Mesodermal cell (in vitro differentiated cells): ENCODE data around the gene LINGO4.

ENCODE experiments used
- H3K27ac ChIP-seq: 2 replicates; pipeline ENCODE4 v1.7.0; 2013; ENCODE audit warnings: mild to moderate bottlenecking, low read depth, low read length, moderate library complexity; ENCODE audit not compliant: severe bottlenecking
- H3K36me3 ChIP-seq: 2 replicates; pipeline ENCODE4 v1.7.1; 2013; ENCODE audit warnings: mild to moderate bottlenecking, low read length, moderate library complexity; ENCODE audit not compliant: control insufficient read depth, insufficient read depth
- H3K4me1 ChIP-seq: one replicate; pipeline ENCODE4 v1.7.1; 2013; ENCODE audit warnings: mild to moderate bottlenecking, low read length; ENCODE audit not compliant: insufficient read depth, control insufficient read depth, poor library complexity, severe bottlenecking
- H3K4me3 ChIP-seq: 2 replicates; pipeline ENCODE4 v1.7.0; 2013; ENCODE audit warnings: low read length, control low read depth, mild to moderate bottlenecking; ENCODE audit not compliant: insufficient read depth, poor library complexity, severe bottlenecking; ENCODE audit errors: extremely low read depth
- H3K9me3 ChIP-seq: 2 replicates; pipeline ENCODE4 v1.7.1; 2013; ENCODE audit warnings: mild to moderate bottlenecking, low read length, moderate library complexity; ENCODE audit not compliant: control insufficient read depth
- WGBS, 2 experiments: methylation state at CpG; one replicate each; pipeline ENCODE4 v1.1.5; 2013; ENCODE audit warnings: missing lambda C conversion rate in 2 of 2; ENCODE audit not compliant: insufficient coverage in 2 of 2; 5-methylcytosine and 5-hydroxymethylcytosine counted together

LINGO4 gene

GRCh38 chr1:151763990-151764389 lies 41.2 kb downstream of the LINGO4 start:
- no peaks in the 10 kb centered on the region for H3K9me3 ChIP-seq
- H3K36me3 ChIP-seq = peaks cover 33% of the 10 kb centered on the region
- peaks cover 7% of the 10 kb centered on the region for H3K4me1 ChIP-seq
- H3K27ac ChIP-seq = peak overlapping the region; percentile 57
- peak overlapping the region; percentile 89 for H3K4me3 ChIP-seq
- WGBS, 2 experiments = 85 to 89% methylated on average over 9 to 10 of the region's 10 CpGs

- 0 to 1% methylated on average over 51 to 57 of the region's 68 CpGs for WGBS, 2 experiments
- peak within 1 kb of the TSS; percentile 89 for H3K4me3 ChIP-seq
These were observed 42.0 kb downstream of the LINGO4 start, which contains the start of gene MRPL9 for GRCh38 chr1:151762941-151763921. Gene MRPL9 (minus strand): TSS chr1:151763496. CDS start chr1:151763479, 17 bp downstream.

GRCh38 chr1:151760597-151761385 lies 44.4 kb downstream of the LINGO4 start:
- no peaks in the 10 kb centered on the region for H3K9me3 ChIP-seq
- H3K27ac ChIP-seq = no peak overlapping the region
- H3K4me3 ChIP-seq = no peak overlapping the region
- WGBS, 2 experiments = 83 to 90% methylated on average over 3 of the region's 7 CpGs
- peaks cover 41% of the 10 kb centered on the region for H3K36me3 ChIP-seq
- peaks cover 7% of the 10 kb centered on the region for H3K4me1 ChIP-seq

More at GRCh38 chr1:151762941-151763921, 42.0 kb downstream of the LINGO4 start, which contains the start of gene MRPL9:
- Histone ChIP-seq H3K27ac (peak within 1 kb of the TSS; percentile 79), H3K36me3 (peaks cover 39% of the 10 kb centered on the region), H3K9me3 (no peaks in the 10 kb centered on the region), H3K4me1 (peaks cover 7% of the 10 kb centered on the region)

GRCh38 chr1:151759241-151759640 lies 46.0 kb downstream of the LINGO4 start:
- Histone ChIP-seq H3K36me3 (peaks cover 41% of the 10 kb centered on the region), H3K9me3 (no peaks in the 10 kb centered on the region), H3K4me1 (peaks cover 7% of the 10 kb centered on the region), H3K4me3 (no peak overlapping the region), H3K27ac (no peak overlapping the region)

- Histone ChIP-seq H3K4me1 (no peaks in the 10 kb centered on the region), H3K36me3 (peaks cover 30% of the 10 kb centered on the region), H3K4me3 (no peak overlapping the region), H3K9me3 (no peaks in the 10 kb centered on the region), H3K27ac (no peak overlapping the region)
- WGBS, 2 experiments = 100% methylated on average over 1 of the region's 1 CpG
These were observed 48.9 kb downstream of the LINGO4 start for GRCh38 chr1:151756291-151756690.
